Glutamatergic neuron (in vitro differentiated cells): Measurements from ENCODE around the gene ALDH1A3. TPM values are rescaled to one million over a fixed set of nuclear protein-coding genes. Genes with fewer than 3 reads are reported as not detected.

Experiments used
- DNase-seq: peaks from one replicate; pipeline ENCODE4 v3.0.0; 2022
- H3K27ac Mint-ChIP-seq: one replicate; pipeline ENCODE4 v1.8.0; 2020; ENCODE audit warnings: mild to moderate bottlenecking, mixed read lengths, inconsistent platforms; ENCODE audit not compliant: unreplicated experiment
- H3K27me3 Mint-ChIP-seq: one replicate; pipeline ENCODE4 v1.8.0; 2020; ENCODE audit warnings: mild to moderate bottlenecking, moderate library complexity, mixed read lengths, inconsistent platforms; ENCODE audit not compliant: unreplicated experiment
- H3K36me3 Mint-ChIP-seq: one replicate; pipeline ENCODE4 v1.8.0; 2020; ENCODE audit warnings: mild to moderate bottlenecking, mixed read lengths, inconsistent platforms; ENCODE audit not compliant: unreplicated experiment
- H3K4me1 Mint-ChIP-seq: one replicate; pipeline ENCODE4 v1.8.0; 2020; ENCODE audit warnings: mild to moderate bottlenecking, low read depth, mixed read lengths, inconsistent platforms; ENCODE audit not compliant: unreplicated experiment
- H3K4me3 Mint-ChIP-seq: one replicate; pipeline ENCODE4 v1.8.0; 2020; ENCODE audit warnings: mild to moderate bottlenecking, mixed read lengths, inconsistent platforms; ENCODE audit not compliant: unreplicated experiment
- H3K9me3 Mint-ChIP-seq: one replicate; pipeline ENCODE4 v1.8.0; 2020; ENCODE audit warnings: mild to moderate bottlenecking, moderate library complexity, mixed read lengths, inconsistent platforms; ENCODE audit not compliant: unreplicated experiment
- CTCF ChIP-seq: fragments of 200-600 bp; sonication (generic); IDR thresholded peaks from one replicate; pipeline ENCODE4 v1.5.0; 2021; ENCODE audit not compliant: partially characterized antibody, unreplicated experiment
- total RNA-seq: library from RNA; stranded (reverse); fragmentation: NEBNext Ultra II Directional; extraction: Animal tissue kit (Norgen Biotek cat#: 25700); gene quantifications from one replicate; pipeline ENCODE4 v1.2.1, GENCODE V29; 2021; ENCODE audit not compliant: unreplicated experiment

The ALDH1A3 gene
- total RNA-seq, 1 donor from 2014 or later, result 2.8 TPM

GRCh38 chr15:100901296-100901695, 21.7 kb downstream of the ALDH1A3 start:
- no peak for TF ChIP-seq CTCF
- H3K4me3 Mint-ChIP-seq, result no peak overlapping the region
- H3K9me3 Mint-ChIP-seq, result no peaks in the 10 kb centered on the region
- no peak for DNase-seq
- H3K36me3 Mint-ChIP-seq, result peaks cover 5% of the 10 kb centered on the region
- H3K4me1 Mint-ChIP-seq, result peaks cover 30% of the 10 kb centered on the region
- H3K27me3 Mint-ChIP-seq, result peaks cover 3% of the 10 kb centered on the region
- H3K27ac Mint-ChIP-seq, result no peak overlapping the region

GRCh38 chr15:100901702-100902435, 22.2 kb downstream of the ALDH1A3 start:
- TF ChIP-seq CTCF, result no peak
- DNase-seq, result no peak
- no peaks in the 10 kb centered on the region for H3K9me3 Mint-ChIP-seq
- peaks cover 5% of the 10 kb centered on the region for H3K36me3 Mint-ChIP-seq
- peak overlapping the region; percentile 75 for H3K27ac Mint-ChIP-seq
- H3K4me1 Mint-ChIP-seq, result peaks cover 30% of the 10 kb centered on the region
- H3K4me3 Mint-ChIP-seq, result no peak overlapping the region
- H3K27me3 Mint-ChIP-seq, result peaks cover 3% of the 10 kb centered on the region

- Mint-ChIP-seq H3K27me3 (peaks cover 3% of the 10 kb centered on the region), H3K4me3 (peak overlapping the region; percentile 46), H3K36me3 (peaks cover 5% of the 10 kb centered on the region), H3K27ac (peak overlapping the region; percentile 75), H3K4me1 (peaks cover 25% of the 10 kb centered on the region), H3K9me3 (no peaks in the 10 kb centered on the region)
- no peak for DNase-seq
- no peak for TF ChIP-seq CTCF
Measured at GRCh38 chr15:100902436-100903167, 23.0 kb downstream of the ALDH1A3 start.

- H3K4me1 Mint-ChIP-seq, result peaks cover 25% of the 10 kb centered on the region
- peaks cover 3% of the 10 kb centered on the region for H3K27me3 Mint-ChIP-seq
- no peak for DNase-seq
- peak overlapping the region; percentile 60 for H3K27ac Mint-ChIP-seq
- H3K4me3 Mint-ChIP-seq, result peak overlapping the region; percentile 55
- H3K9me3 Mint-ChIP-seq, result no peaks in the 10 kb centered on the region
- H3K36me3 Mint-ChIP-seq, result peaks cover 5% of the 10 kb centered on the region
- no peak for TF ChIP-seq CTCF
Measured at GRCh38 chr15:100903168-100903554, 23.5 kb downstream of the ALDH1A3 start.

GRCh38 chr15:100905850-100906249, 26.2 kb downstream of the ALDH1A3 start:
- no peak for DNase-seq
- Mint-ChIP-seq H3K27me3 (peaks cover 5% of the 10 kb centered on the region), H3K4me1 (peaks cover 27% of the 10 kb centered on the region), H3K27ac (no peak overlapping the region), H3K36me3 (peaks cover 5% of the 10 kb centered on the region), H3K9me3 (no peaks in the 10 kb centered on the region), H3K4me3 (no peak overlapping the region)
- no peak for TF ChIP-seq CTCF
